ENCODE data around the gene CHST3.
"Not testable (repeated sequence)": the region's sequence is repeated elsewhere in the genome, so short reads cannot be mapped to it uniquely, and the experiment has no call there.

Gene CHST3

GRCh38 chr10:71970331-71970730 lies 6.1 kb downstream of the CHST3 start:
- in situ Hi-C loops (cut with HindIII; ENCODE audit: low pct_ligation_motif_present, low pct_unique_long_range_greater_than_20kb, low sequenced_read_pairs) = no loop called here
- peak; percentile 67 for DNase-seq

GRCh38 chr10:71970869-71971268 lies 6.7 kb downstream of the CHST3 start:
- DNase-seq = no peak
- in situ Hi-C loops (cut with HindIII; ENCODE audit: low pct_ligation_motif_present, low pct_unique_long_range_greater_than_20kb, low sequenced_read_pairs) = no loop called here

- in situ Hi-C loops (cut with HindIII; ENCODE audit: low pct_ligation_motif_present, low pct_unique_long_range_greater_than_20kb, low sequenced_read_pairs) = no loop called here
- no peak for DNase-seq
Measured at GRCh38 chr10:71971311-71971731, 7.1 kb downstream of the CHST3 start.

GRCh38 chr10:71971769-71972555 lies 7.8 kb downstream of the CHST3 start:
- DNase-seq = no peak
- in situ Hi-C loops (cut with HindIII; ENCODE audit: low pct_ligation_motif_present, low pct_unique_long_range_greater_than_20kb, low sequenced_read_pairs) = no loop called here

GRCh38 chr10:71972746-71973695 lies 8.8 kb downstream of the CHST3 start:
- DNase-seq = no peak
- in situ Hi-C loops (cut with HindIII; ENCODE audit: low pct_ligation_motif_present, low pct_unique_long_range_greater_than_20kb, low sequenced_read_pairs) = no loop called here

- in situ Hi-C loops (cut with HindIII; ENCODE audit: low pct_ligation_motif_present, low pct_unique_long_range_greater_than_20kb, low sequenced_read_pairs) = no loop called here
- no peak for DNase-seq
Measured at GRCh38 chr10:71973777-71974488, 9.7 kb downstream of the CHST3 start.

- DNase-seq = peak; percentile 56
- in situ Hi-C loops (cut with HindIII; ENCODE audit: low pct_ligation_motif_present, low pct_unique_long_range_greater_than_20kb, low sequenced_read_pairs) = no loop called here
Measured at GRCh38 chr10:71974489-71975021, 10.4 kb downstream of the CHST3 start.

GRCh38 chr10:71975087-71975870 lies 11.1 kb downstream of the CHST3 start:
- in situ Hi-C loops (cut with HindIII; ENCODE audit: low pct_ligation_motif_present, low pct_unique_long_range_greater_than_20kb, low sequenced_read_pairs) = no loop called here

GRCh38 chr10:71975871-71976725 lies 11.9 kb downstream of the CHST3 start:
- in situ Hi-C loops (cut with HindIII; ENCODE audit: low pct_ligation_motif_present, low pct_unique_long_range_greater_than_20kb, low sequenced_read_pairs) = no loop called here
- DNase-seq = peak; percentile 79

More at GRCh38 chr10:71975087-71975870, 11.1 kb downstream of the CHST3 start:
- peak; percentile 74 for DNase-seq

GRCh38 chr10:71977614-71977903 lies 13.4 kb downstream of the CHST3 start:
- DNase-seq; in situ Hi-C loops (cut with HindIII; ENCODE audit: low pct_ligation_motif_present, low pct_unique_long_range_greater_than_20kb, low sequenced_read_pairs): not testable (repeated sequence)

- in situ Hi-C loops (cut with HindIII; ENCODE audit: low pct_ligation_motif_present, low pct_unique_long_range_greater_than_20kb, low sequenced_read_pairs) = no loop called here
- no peak for DNase-seq
Measured at GRCh38 chr10:71978476-71978875, 14.3 kb downstream of the CHST3 start.

GRCh38 chr10:71978988-71979691 lies 14.9 kb downstream of the CHST3 start:
- DNase-seq = no peak
- in situ Hi-C loops (cut with HindIII; ENCODE audit: low pct_ligation_motif_present, low pct_unique_long_range_greater_than_20kb, low sequenced_read_pairs) = no loop called here

GRCh38 chr10:71979692-71980062 lies 15.5 kb downstream of the CHST3 start:
- DNase-seq = no peak
- in situ Hi-C loops (cut with HindIII; ENCODE audit: low pct_ligation_motif_present, low pct_unique_long_range_greater_than_20kb, low sequenced_read_pairs) = no loop called here

- DNase-seq = no peak
- in situ Hi-C loops (cut with HindIII; ENCODE audit: low pct_ligation_motif_present, low pct_unique_long_range_greater_than_20kb, low sequenced_read_pairs) = no loop called here
Measured at GRCh38 chr10:71980181-71981014, 16.2 kb downstream of the CHST3 start.

GRCh38 chr10:71981015-71981875 lies 17.1 kb downstream of the CHST3 start:
- in situ Hi-C loops (cut with HindIII; ENCODE audit: low pct_ligation_motif_present, low pct_unique_long_range_greater_than_20kb, low sequenced_read_pairs) = no loop called here
- no peak for DNase-seq

Measured in ACHN (cell line).